Esophagus muscularis mucosa (tissue), 4 donors: Measurements from ENCODE around the gene CHRNA7.

Experiments
- EP300 ChIP-seq: sonication (generic); formaldehyde crosslinking; IDR thresholded peaks from one replicate; pipeline ENCODE4 v1.6.1; 2017; ENCODE audit warnings: antibody characterized with exemption
- POLR2A ChIP-seq: fragments of 450-650 bp; IDR thresholded peaks from one replicate; pipeline ENCODE4 v1.6.1; 2017; ENCODE audit warnings: antibody characterized with exemption, moderate library complexity, mild to moderate bottlenecking, low read depth
- POLR2AphosphoS5 ChIP-seq, 2 donors: sonication (generic); formaldehyde crosslinking; IDR thresholded peaks; one replicate each; pipeline ENCODE4 v1.6.1; 2017; ENCODE audit warnings: antibody characterized with exemption in 2 of 2
- TF ChIP-seq, protein P1 (sequence below), 3 experiments: fragments of 200-600 bp in 2 of 3; fragments of 450-650 bp in 1 of 3; sonication (generic) in 2 of 3; IDR thresholded peaks; one replicate each; pipeline ENCODE4 v1.5.1; 2017 to 2019; ENCODE audit warnings: antibody characterized with exemption in 3 of 3, mild to moderate bottlenecking in 2 of 3, moderate library complexity in 1 of 3

DNA sequence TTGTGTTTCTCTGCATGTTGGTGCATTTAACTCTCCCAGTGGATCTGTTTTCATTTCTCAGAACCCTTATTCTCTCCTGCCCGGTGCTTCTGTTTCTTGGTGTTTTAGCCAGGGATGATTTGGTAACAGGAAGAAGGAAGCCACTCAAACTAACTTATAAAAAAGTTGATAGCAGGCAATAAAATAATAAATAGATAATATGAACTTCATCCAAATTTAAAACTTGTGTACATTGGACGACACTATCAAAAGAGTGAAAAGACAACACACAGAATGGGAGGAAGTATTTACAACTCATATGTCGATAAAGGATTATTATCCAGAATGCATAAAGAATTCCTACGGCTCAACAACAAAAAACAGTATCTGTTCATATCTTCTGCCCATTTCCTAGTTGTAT is 37.3 kb upstream of the CHRNA7 start:
- TF ChIP-seq, protein P1, sequence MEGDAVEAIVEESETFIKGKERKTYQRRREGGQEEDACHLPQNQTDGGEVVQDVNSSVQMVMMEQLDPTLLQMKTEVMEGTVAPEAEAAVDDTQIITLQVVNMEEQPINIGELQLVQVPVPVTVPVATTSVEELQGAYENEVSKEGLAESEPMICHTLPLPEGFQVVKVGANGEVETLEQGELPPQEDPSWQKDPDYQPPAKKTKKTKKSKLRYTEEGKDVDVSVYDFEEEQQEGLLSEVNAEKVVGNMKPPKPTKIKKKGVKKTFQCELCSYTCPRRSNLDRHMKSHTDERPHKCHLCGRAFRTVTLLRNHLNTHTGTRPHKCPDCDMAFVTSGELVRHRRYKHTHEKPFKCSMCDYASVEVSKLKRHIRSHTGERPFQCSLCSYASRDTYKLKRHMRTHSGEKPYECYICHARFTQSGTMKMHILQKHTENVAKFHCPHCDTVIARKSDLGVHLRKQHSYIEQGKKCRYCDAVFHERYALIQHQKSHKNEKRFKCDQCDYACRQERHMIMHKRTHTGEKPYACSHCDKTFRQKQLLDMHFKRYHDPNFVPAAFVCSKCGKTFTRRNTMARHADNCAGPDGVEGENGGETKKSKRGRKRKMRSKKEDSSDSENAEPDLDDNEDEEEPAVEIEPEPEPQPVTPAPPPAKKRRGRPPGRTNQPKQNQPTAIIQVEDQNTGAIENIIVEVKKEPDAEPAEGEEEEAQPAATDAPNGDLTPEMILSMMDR (IDR thresholded peaks at IDR 0.05), result no peak
- no peak for TF ChIP-seq POLR2AphosphoS5 (IDR thresholded peaks at IDR 0.05)
- TF ChIP-seq EP300, result no peak
- no peak for TF ChIP-seq POLR2A
